B cell (primary cell): ENCODE data around the gene EGFL7. TPM values are rescaled to one million over a fixed set of nuclear protein-coding genes. Genes with fewer than 3 reads are reported as not detected.

Experiments used
- ATAC-seq: fragments of 200-7000 bp; cut with Tn5 transposase; one replicate; pipeline ENCODE4 v1.10.0; 2021; ENCODE audit warnings: low read depth, mild to moderate bottlenecking, moderate number of reproducible peaks, moderate library complexity
- CTCF ChIA-PET: fragments of 350-600 bp; sonication (Branson Sonifier 250); formaldehyde crosslinking; loops from one replicate; lab custom pipeline; 2021; ENCODE audit warnings: antibody characterized with exemption, inconsistent platforms; lab: Charles Lee
- POLR2A ChIA-PET: fragments of 350-600 bp; sonication (Branson Sonifier 250); formaldehyde crosslinking; loops from one replicate; lab custom pipeline; 2021; ENCODE audit warnings: antibody characterized with exemption; lab: Charles Lee
- DNase-seq: peaks from one replicate; pipeline ENCODE4 v3.0.0; 2013
- H2AFZ ChIP-seq: 2 replicates; pipeline ENCODE4 v1.6.1; 2012; ENCODE audit warnings: mild to moderate bottlenecking, low read depth, low read length; ENCODE audit not compliant: insufficient read depth, poor library complexity, severe bottlenecking
- H3K27ac ChIP-seq, 2 donors: 1 replicate in 1 of 2; 2 replicates in 1 of 2; pipeline ENCODE4 v1.5.1; 2012 to 2013; ENCODE audit warnings: low read length in 2 of 2, mild to moderate bottlenecking in 2 of 2, moderate library complexity in 1 of 2
- H3K27me3 ChIP-seq, 4 experiments: fragments of 200-600 bp in 1 of 4; sonication (generic) in 1 of 4; replicated peaks in 1 of 4; 1 replicate in 2 of 4; 2 replicates in 2 of 4; pipeline versions ENCODE4 v1.6.1 to v1.7.0; 2013 to 2016; ENCODE audit warnings: low read length in 3 of 4, mild to moderate bottlenecking in 2 of 4, mixed read lengths in 1 of 4, moderate library complexity in 1 of 4; ENCODE audit not compliant: insufficient read depth in 4 of 4, control insufficient read depth in 3 of 4; ENCODE audit errors: control extremely low read depth in 1 of 4
- H3K36me3 ChIP-seq, 2 experiments: replicated peaks in 1 of 2; 1 replicate in 1 of 2; 2 replicates in 1 of 2; pipeline versions ENCODE4 v1.6.1 to v1.7.1; 2013; ENCODE audit warnings: low read length in 1 of 2; ENCODE audit not compliant: insufficient read depth in 2 of 2, control insufficient read depth in 1 of 2; ENCODE audit errors: control extremely low read depth in 1 of 2, extremely low read depth in 1 of 2
- H3K4me1 ChIP-seq, 2 donors: fragments of 200-600 bp in 1 of 2; sonication (generic) in 1 of 2; 1 replicate in 1 of 2; 2 replicates in 1 of 2; pipeline versions ENCODE4 v1.5.1 to v1.6.1; 2013 to 2017; ENCODE audit warnings: low read length in 2 of 2; ENCODE audit not compliant: control insufficient read depth in 2 of 2, insufficient read depth in 2 of 2
- H3K4me2 ChIP-seq: replicated peaks from 2 replicates; pipeline ENCODE3; 2012; ENCODE audit warnings: mild to moderate bottlenecking, low read depth, low read length; ENCODE audit not compliant: poor library complexity, severe bottlenecking
- H3K4me3 ChIP-seq, 5 experiments: fragments of 200-600 bp in 1 of 5; sonication (generic) in 1 of 5; 1 replicate in 3 of 5; 2 replicates in 2 of 5; pipeline versions ENCODE4 v1.5.1 to v1.7.0; 2011 to 2016; ENCODE audit warnings: low read length in 4 of 5, mild to moderate bottlenecking in 4 of 5, low read depth in 2 of 5, control low read depth in 1 of 5, moderate library complexity in 1 of 5; ENCODE audit not compliant: insufficient read depth in 1 of 5; ENCODE audit errors: control extremely low read depth in 1 of 5, extremely low read depth in 1 of 5
- H3K79me2 ChIP-seq: fragments of 200-600 bp; sonication (generic); one replicate; pipeline ENCODE4 v1.6.0; 2016; ENCODE audit warnings: low read length; ENCODE audit not compliant: control insufficient read depth, insufficient read depth
- H3K9ac ChIP-seq: fragments of 200-600 bp; sonication (generic); 2 replicates; pipeline ENCODE4 v1.6.1; 2017; ENCODE audit warnings: mild to moderate bottlenecking, low read length, moderate library complexity
- H3K9me3 ChIP-seq, 3 donors: one replicate each; pipeline versions ENCODE4 v1.6.1 to v1.7.1; 2013; ENCODE audit warnings: low read length in 2 of 3; ENCODE audit not compliant: control insufficient read depth in 2 of 3, insufficient read depth in 1 of 3; ENCODE audit errors: control extremely low read depth in 1 of 3
- H4K20me1 ChIP-seq: 2 replicates; pipeline ENCODE4 v1.6.0; 2012; ENCODE audit warnings: mild to moderate bottlenecking, low read length; ENCODE audit not compliant: insufficient read depth, control insufficient read depth, poor library complexity, severe bottlenecking
- H3K27ac Mint-ChIP-seq: one replicate; pipeline ENCODE4 v1.8.0; 2021; ENCODE audit warnings: mixed read lengths
- H3K27me3 Mint-ChIP-seq: one replicate; pipeline ENCODE4 v1.8.0; 2021; ENCODE audit warnings: mixed read lengths
- H3K4me1 Mint-ChIP-seq: one replicate; pipeline ENCODE4 v1.8.0; 2021; ENCODE audit warnings: mixed read lengths
- H3K4me3 Mint-ChIP-seq: one replicate; pipeline ENCODE4 v1.8.0; 2021; ENCODE audit warnings: mixed read lengths
- H3K9me3 Mint-ChIP-seq: one replicate; pipeline ENCODE4 v1.8.0; 2022; ENCODE audit warnings: mixed read lengths; ENCODE audit not compliant: insufficient read depth
- CTCF ChIP-seq: fragments of 200-600 bp; IDR thresholded peaks from one replicate; pipeline ENCODE4 v1.8.0; 2022; ENCODE audit warnings: antibody characterized with exemption, mild to moderate bottlenecking
- EZH2 ChIP-seq: IDR thresholded peaks from 2 replicates; pipeline ENCODE4 v1.6.1; 2012; ENCODE audit warnings: borderline replicate concordance, low read depth, mild to moderate bottlenecking, moderate library complexity, low read length; ENCODE audit not compliant: insufficient read depth, poor library complexity, severe bottlenecking
- WGBS: methylation state at CpG from one replicate; pipeline ENCODE4 v1.1.5; 2013; ENCODE audit warnings: missing lambda C conversion rate; ENCODE audit not compliant: insufficient coverage; 5-methylcytosine and 5-hydroxymethylcytosine counted together
- intact Hi-C: fragments of 100-400 bp; cut with micrococcal nuclease; formaldehyde crosslinking; loops from one replicate; pipeline ENCODE4 v1.10.0; 2022
- polyA plus RNA-seq: library from polyadenylated mRNA; depleted of rRNA; stranded (reverse); fragments of >200 nt; gene quantifications from 2 replicates; pipeline ENCODE4 v1.2.3, GENCODE V29; 2012
- total RNA-seq, 2 donors: library from RNA; stranded (reverse); fragments of 120-200 nt in 1 of 2; gene quantifications; 1 replicate in 1 of 2; 2 replicates in 1 of 2; pipeline versions ENCODE4 v1.2.3 to v1.2.4, GENCODE V29; 2013 to 2022

Gene EGFL7
- total and polyA plus RNA-seq, 2 donors (not counting 1 experiment from before 2014, with no cell fraction given) = 0.34 TPM; not detected in 1

DNA sequence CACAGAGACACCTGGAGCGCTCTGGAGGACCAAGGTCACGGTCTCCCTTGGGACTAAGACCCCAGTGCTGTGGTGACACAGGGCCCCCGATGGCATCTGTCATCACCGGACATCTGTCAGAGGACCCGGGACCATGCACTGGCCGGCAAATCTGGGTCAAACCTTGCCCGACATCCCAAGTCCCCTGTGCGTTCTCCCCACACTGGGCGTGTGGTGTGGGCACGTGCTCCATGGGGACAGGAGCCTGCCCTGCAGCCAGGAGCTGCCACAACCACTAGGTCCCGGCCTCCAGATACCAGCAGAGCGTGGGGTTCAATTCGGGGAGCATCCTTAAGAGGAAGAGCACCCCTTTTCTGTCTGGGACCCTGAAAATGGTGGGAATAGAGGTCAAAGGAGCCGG, 21.0 kb downstream of the EGFL7 start:
- intact Hi-C loops = no loop called here
- Mint-ChIP-seq H3K4me1 (peaks cover 12% of the 10 kb centered on the region), H3K4me3 (no peak overlapping the region), H3K27ac (no peak overlapping the region), H3K27me3 (no peaks in the 10 kb centered on the region), H3K9me3 (no peaks in the 10 kb centered on the region)
- POLR2A ChIA-PET = no interaction called here
- Histone ChIP-seq H3K4me3 (no peak overlapping the region), H3K4me2 (no peak overlapping the region), H3K9ac (no peak overlapping the region), H3K27ac (no peak overlapping the region), H3K36me3 (no peaks in the 10 kb centered on the region), H2AFZ (no peak overlapping the region), H3K27me3 (no peaks in the 10 kb centered on the region), H4K20me1 (peaks cover 61% of the 10 kb centered on the region), H3K4me1 (peaks cover 14 to 22% of the 10 kb centered on the region in 2 donors), H3K9me3 (peaks cover 0 to 9% (median 0%) of the 10 kb centered on the region in 3 donors), H3K79me2 (peaks cover 20% of the 10 kb centered on the region)
- TF ChIP-seq CTCF = no peak
- ATAC-seq = no peak
- DNase-seq = no peak
- CTCF ChIA-PET = no interaction called here
- 96% methylated on average over 14 of the region's 14 CpGs for WGBS

GRCh38 chr9:136684339-136684738, 21.6 kb downstream of the EGFL7 start:
- POLR2A ChIA-PET = no interaction called here
- no peak overlapping the region for H3K27ac Mint-ChIP-seq
- DNase-seq = no peak

More at GRCh38 chr9:136684339-136684738, 21.6 kb downstream of the EGFL7 start:
- Histone ChIP-seq H3K9ac (no peak overlapping the region), H3K4me1 (peaks cover 14 to 22% of the 10 kb centered on the region in 2 donors), H3K27ac (no peak overlapping the region), H4K20me1 (peaks cover 55% of the 10 kb centered on the region), H3K79me2 (peaks cover 20% of the 10 kb centered on the region), H3K9me3 (peaks cover 0 to 9% (median 0%) of the 10 kb centered on the region in 3 donors), H2AFZ (no peak overlapping the region), H3K27me3 (no peaks in the 10 kb centered on the region), H3K4me2 (no peak overlapping the region), H3K4me3 (no peak overlapping the region), H3K36me3 (no peaks in the 10 kb centered on the region)
- H3K9me3 Mint-ChIP-seq = no peaks in the 10 kb centered on the region
- no peak for ATAC-seq
- CTCF ChIA-PET = no interaction called here
- no peak overlapping the region for H3K4me3 Mint-ChIP-seq
- no peaks in the 10 kb centered on the region for H3K27me3 Mint-ChIP-seq
- H3K4me1 Mint-ChIP-seq = peaks cover 14% of the 10 kb centered on the region
- 97% methylated on average over 15 of the region's 15 CpGs for WGBS
- intact Hi-C loops = no loop called here
- TF ChIP-seq EZH2 (no peak), CTCF (no peak)
